SU-DHL-6 (cell line): ENCODE results near the gene MYF5.

Source experiments
- EZH2phosphoT487 ChIP-seq: fragments of 200-600 bp; sonication (generic), shearing (Covaris generic); conservative IDR thresholded peaks from 2 replicates; pipeline ENCODE4 v1.6.1; 2018; ENCODE audit warnings: mild to moderate bottlenecking, antibody characterized with exemption, low read length, moderate library complexity, mixed read lengths
- TF ChIP-seq, protein P1 (sequence below): fragments of 200-600 bp; sonication (generic); IDR thresholded peaks from one replicate; pipeline ENCODE4 v1.5.1; 2017; ENCODE audit warnings: antibody characterized with exemption, mild to moderate bottlenecking, low read length, moderate library complexity; ENCODE audit not compliant: insufficient read depth, poor library complexity, severe bottlenecking

DNA sequence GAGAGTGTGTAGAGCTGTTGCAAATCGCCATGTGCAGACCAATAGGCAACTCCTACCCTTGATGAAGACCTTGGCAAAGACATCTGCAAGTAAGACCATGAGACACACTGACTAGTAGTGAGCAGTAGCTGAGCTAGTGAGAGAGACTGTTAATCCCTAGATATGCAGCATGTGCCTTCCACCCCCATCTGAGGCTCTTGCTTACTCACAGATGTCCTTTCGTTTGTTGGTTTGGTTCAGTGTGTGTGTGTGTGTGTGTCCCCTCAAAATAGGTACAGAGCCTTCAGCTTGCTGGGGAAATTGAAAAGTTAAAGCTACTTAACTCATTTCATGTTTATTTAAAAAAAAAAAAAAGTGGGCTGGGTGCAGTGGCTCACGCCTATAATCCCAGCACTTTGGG, 37.6 kb downstream of the MYF5 start:
- TF ChIP-seq, protein P1, sequence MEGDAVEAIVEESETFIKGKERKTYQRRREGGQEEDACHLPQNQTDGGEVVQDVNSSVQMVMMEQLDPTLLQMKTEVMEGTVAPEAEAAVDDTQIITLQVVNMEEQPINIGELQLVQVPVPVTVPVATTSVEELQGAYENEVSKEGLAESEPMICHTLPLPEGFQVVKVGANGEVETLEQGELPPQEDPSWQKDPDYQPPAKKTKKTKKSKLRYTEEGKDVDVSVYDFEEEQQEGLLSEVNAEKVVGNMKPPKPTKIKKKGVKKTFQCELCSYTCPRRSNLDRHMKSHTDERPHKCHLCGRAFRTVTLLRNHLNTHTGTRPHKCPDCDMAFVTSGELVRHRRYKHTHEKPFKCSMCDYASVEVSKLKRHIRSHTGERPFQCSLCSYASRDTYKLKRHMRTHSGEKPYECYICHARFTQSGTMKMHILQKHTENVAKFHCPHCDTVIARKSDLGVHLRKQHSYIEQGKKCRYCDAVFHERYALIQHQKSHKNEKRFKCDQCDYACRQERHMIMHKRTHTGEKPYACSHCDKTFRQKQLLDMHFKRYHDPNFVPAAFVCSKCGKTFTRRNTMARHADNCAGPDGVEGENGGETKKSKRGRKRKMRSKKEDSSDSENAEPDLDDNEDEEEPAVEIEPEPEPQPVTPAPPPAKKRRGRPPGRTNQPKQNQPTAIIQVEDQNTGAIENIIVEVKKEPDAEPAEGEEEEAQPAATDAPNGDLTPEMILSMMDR = no peak
- TF ChIP-seq EZH2phosphoT487 = no peak
